Retinal pigment epithelial cell (primary cell): Measurements from ENCODE around the gene CNKSR3.

ENCODE experiments used
- DNase-seq: peaks from one replicate; pipeline ENCODE4 v3.0.0-alpha.2; 2010; ENCODE audit warnings: low read depth
- H3K4me3 ChIP-seq: 2 replicates; pipeline ENCODE4 v1.5.1; 2011; ENCODE audit warnings: mild to moderate bottlenecking, low read length, control low read depth, moderate library complexity
- CTCF ChIP-seq: conservative IDR thresholded peaks from 2 replicates; pipeline ENCODE4 v1.5.1; 2011; ENCODE audit warnings: low read depth, low read length, control low read depth, inconsistent platforms

Gene CNKSR3

GRCh38 chr6:154528310-154528915 lies 17.9 kb upstream of the CNKSR3 start:
- no peak for TF ChIP-seq CTCF
- DNase-seq = no peak
- H3K4me3 ChIP-seq = no peak overlapping the region

GRCh38 chr6:154526996-154527395 lies 16.5 kb upstream of the CNKSR3 start:
- TF ChIP-seq CTCF = no peak
- no peak overlapping the region for H3K4me3 ChIP-seq
- DNase-seq = no peak

- no peak for TF ChIP-seq CTCF
- DNase-seq = no peak
- H3K4me3 ChIP-seq = no peak overlapping the region
Measured at GRCh38 chr6:154522576-154522975, 12.1 kb upstream of the CNKSR3 start.

- TF ChIP-seq CTCF = no peak
- no peak overlapping the region for H3K4me3 ChIP-seq
- no peak for DNase-seq
Measured at GRCh38 chr6:154521412-154521811, 10.9 kb upstream of the CNKSR3 start.

- no peak for DNase-seq
- no peak for TF ChIP-seq CTCF
Measured at GRCh38 chr6:154520280-154520679, 9.8 kb upstream of the CNKSR3 start.

GRCh38 chr6:154518396-154518795 lies 7.9 kb upstream of the CNKSR3 start:
- DNase-seq = no peak
- H3K4me3 ChIP-seq = no peak overlapping the region
- TF ChIP-seq CTCF = no peak

More at GRCh38 chr6:154520280-154520679, 9.8 kb upstream of the CNKSR3 start:
- no peak overlapping the region for H3K4me3 ChIP-seq

- no peak for DNase-seq
- H3K4me3 ChIP-seq = no peak overlapping the region
- no peak for TF ChIP-seq CTCF
Measured at GRCh38 chr6:154516276-154516675, 5.8 kb upstream of the CNKSR3 start.
